ENCODE data around the gene CBARP. TPM values are rescaled to one million over a fixed set of nuclear protein-coding genes. Genes with fewer than 3 reads are reported as not detected.

CBARP gene
- total RNA-seq, 1 donor from 2014 or later: 6.2 TPM

GRCh38 chr19:1239796-1240737 lies 2.3 kb upstream of the CBARP start:
- peak; percentile 97 for DNase-seq (ENCODE audit: low spot score)

- DNase-seq (ENCODE audit: low spot score): no peak
These were observed 1.6 kb upstream of the CBARP start for GRCh38 chr19:1239420-1239795.

DNA sequence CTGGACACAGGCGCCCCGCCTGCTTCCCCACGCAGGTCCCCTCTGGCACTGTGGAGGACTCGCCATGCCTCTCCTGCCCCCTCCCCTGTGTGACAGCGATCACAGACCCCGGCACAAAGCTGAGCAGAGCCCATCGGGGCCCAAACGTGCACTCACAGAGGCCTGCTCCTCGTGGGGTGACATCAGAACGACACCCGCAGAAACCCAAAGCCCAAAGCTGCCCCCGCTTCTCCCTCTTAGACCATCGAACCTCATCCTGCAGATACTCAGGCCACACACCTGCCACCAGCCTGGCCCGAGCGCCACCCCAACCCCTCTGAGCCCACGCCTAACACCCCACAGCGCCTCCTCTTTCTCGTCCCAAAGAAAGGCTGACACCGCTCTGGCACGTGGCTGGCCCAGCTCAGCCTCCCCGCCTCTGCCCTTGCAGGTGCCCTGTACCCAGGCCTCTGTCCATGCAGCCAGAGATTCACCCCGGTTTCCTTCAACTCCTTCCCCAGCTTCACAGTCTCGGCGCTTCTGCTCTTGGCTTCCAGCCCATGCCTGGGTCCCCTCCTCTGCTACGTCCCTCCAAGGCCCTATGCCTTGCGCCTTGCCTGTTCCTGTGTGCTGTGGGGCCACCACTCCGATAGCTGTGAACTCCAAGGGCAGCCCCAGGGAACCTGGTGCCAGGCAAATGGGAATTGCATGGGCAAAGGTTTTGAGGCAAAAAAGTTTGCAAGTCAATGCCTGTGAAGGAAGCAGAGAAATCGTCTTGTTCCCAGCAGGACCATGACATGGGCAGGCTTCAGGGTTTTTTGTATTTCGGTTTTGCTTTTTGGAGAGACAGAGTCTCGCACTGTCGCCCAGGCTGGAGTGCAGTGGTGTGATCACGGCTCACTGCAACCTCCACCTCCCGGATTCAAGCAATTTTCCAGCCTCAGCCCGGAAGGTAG lies 831 bp upstream of the CBARP start:
- DNase-seq (ENCODE audit: low spot score): no peak

GRCh38 chr19:1237027-1237659 lies 662 bp downstream of the CBARP start:
- DNase-seq (ENCODE audit: low spot score): no peak

- no peak for DNase-seq (ENCODE audit: low spot score)
These were observed 1.2 kb downstream of the CBARP start for GRCh38 chr19:1236576-1236975.

DNA sequence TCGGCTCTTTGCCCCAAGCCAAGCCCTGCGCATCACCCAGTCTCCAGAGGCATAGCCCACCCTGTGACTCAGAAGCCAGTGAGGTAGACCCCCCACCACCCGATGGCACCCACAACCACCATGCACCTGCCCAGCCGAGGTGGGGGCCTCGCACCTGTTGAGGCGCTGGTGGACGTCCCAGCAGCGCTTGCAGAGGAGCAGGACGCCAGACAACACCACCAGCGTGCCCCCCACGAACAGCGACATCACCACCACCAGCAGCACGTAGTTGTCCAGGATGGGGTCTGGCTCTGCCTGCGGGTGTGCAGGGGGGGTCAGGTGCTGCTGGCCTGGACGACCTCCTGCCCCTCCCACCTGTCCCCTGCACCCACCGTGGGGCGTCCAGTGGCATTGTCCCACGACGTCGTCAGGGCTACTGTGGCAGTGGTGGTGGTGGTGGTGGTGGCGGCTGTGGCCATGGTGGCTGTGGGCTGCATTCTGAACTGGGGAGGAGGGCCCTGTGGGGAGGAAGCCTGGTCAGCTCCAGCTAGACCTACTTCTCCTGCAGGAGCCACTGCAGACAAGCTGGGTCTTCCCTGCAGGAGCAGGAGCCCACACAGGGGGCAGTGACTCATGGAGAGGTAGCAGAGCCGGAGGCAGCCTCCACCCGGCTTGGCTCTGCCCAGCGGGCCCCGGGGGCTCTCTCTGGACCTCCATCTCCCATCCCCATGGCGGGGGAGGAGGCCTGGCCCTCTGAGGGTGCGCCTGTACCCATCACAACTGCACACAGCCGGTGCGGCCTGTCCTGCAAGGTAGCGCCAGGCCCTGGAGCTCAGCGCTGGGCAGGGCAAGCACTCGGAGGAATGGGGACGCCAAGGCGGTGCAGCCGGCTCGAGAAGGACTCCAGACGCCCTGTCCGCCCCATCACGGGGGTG lies 1.9 kb downstream of the CBARP start:
- no peak for DNase-seq (ENCODE audit: low spot score)

DNA sequence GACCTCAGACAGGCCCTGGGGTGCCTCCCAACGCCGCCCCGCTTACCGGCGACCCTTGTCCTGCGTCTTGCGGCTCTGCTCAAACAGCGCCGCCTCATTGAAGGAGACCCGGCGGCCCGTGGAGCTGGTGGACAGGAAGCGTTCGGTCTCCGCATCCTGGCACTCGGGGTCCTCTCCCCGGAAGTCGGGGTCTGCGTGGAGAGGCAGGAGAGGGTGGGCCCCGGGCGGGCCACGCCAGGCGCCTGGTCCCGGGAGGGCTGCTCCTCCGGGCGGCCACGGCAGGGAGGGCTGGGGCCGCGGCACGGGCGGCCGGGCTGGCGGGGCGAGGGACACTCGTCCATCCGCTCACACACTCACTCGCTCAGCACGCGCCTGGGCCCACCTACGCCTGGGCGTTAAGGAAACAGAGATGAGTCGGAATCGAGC lies 2.8 kb downstream of the CBARP start:
- DNase-seq (ENCODE audit: low spot score): no peak

DNA sequence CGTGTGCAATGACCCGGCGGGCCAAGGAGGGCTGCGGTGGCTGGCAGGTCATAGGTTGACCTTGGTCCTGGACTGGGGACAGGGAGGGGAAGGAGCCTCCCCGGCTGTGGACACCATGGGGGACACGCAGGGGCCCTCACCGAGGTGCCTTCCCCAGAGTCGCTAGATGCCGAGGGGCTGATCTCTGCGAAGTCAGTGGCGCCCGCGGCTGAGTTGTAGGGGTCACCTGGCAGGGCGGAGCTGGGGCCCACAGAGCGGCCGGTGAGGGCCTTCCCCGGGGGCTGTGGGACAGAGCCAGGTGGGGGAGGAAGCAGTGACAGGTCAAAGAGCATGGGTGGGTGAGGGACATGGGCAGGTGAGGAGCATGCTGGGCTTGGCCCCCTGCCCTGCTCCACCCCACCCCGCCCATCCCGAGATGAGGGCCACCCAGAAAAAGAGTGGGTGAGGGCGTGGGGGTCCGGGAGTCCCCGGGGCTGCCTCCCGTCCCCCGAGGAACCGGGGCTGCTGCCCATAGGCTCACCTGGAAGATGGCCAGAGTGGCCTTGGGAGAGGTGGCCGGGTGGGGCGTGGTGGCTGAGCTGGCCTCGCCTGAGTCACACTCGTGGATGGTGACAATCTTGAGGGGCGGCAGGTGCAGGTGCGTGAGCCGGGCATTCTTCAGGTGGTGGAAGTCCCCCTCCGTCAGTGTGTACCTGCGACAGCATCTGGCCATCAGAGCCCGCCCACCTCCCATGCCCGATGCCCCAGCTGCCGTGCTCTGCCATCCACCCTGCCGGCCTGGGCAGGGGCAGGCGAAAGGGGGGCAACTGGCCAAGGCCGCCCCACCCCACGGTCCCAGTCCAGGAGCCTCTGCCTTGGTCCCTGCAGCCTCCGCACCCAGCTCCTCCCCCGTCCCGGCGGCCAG lies 3.5 kb downstream of the CBARP start:
- no peak for DNase-seq (ENCODE audit: low spot score)

- no peak for DNase-seq (ENCODE audit: low spot score)
These were observed 4.6 kb downstream of the CBARP start for GRCh38 chr19:1233115-1233667.

DNA sequence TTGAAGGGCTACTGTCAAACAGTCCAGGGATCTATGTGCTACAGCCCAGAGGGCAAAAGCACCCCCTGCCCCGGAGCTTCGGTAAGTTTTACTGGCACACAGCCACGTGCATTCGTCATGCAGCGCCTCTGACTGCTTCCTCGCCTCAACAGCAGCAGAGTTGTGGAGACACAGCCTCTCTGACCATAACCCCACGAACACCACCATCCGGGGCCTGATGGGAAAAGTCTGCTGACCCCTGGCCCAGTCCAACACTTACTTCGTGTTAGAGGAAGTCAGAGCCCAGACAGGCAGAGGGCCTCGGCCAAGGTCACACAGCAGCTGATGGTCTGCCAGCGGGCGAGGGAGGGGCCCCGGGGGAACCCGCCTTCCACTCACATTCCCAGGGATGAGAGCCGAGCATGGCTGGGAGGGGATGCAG lies 5.1 kb downstream of the CBARP start:
- DNase-seq (ENCODE audit: low spot score): no peak

GRCh38 chr19:1231729-1232637 lies 5.8 kb downstream of the CBARP start:
- no peak for DNase-seq (ENCODE audit: low spot score)

DNA sequence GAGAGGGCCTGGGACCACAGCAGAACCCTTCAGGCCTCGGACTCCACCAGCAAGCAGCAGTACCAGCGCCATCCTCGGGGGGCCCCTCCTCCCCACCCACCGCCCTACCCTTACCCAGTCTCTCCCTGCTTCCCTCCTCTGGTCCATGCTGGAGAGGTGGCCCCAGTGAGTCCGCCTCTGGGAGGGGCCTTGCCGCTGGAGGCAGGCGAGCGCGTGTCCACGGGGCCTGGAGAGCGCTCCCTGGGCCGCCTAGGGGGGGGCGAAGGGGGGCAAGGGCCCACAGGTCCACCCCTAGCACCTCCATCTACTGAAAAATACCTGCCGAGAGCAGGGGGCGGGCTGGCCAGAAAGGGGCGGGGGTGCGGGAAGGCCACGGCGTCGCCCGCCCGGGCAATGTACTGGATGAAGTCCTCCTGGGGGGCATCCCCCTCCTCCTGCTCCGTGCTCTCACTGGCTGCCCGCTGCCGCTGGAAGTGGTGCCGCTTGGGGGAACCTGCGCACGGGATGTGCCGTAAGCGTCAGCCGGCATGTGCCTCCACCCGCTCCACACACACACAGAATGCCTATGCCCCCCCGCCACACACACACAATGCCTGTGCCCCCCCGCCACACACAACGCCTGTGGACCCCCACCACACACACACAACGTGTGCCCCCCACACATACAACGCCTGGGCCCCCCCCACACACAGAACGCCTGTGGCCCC lies 6.9 kb downstream of the CBARP start:
- DNase-seq (ENCODE audit: low spot score): no peak

DNA sequence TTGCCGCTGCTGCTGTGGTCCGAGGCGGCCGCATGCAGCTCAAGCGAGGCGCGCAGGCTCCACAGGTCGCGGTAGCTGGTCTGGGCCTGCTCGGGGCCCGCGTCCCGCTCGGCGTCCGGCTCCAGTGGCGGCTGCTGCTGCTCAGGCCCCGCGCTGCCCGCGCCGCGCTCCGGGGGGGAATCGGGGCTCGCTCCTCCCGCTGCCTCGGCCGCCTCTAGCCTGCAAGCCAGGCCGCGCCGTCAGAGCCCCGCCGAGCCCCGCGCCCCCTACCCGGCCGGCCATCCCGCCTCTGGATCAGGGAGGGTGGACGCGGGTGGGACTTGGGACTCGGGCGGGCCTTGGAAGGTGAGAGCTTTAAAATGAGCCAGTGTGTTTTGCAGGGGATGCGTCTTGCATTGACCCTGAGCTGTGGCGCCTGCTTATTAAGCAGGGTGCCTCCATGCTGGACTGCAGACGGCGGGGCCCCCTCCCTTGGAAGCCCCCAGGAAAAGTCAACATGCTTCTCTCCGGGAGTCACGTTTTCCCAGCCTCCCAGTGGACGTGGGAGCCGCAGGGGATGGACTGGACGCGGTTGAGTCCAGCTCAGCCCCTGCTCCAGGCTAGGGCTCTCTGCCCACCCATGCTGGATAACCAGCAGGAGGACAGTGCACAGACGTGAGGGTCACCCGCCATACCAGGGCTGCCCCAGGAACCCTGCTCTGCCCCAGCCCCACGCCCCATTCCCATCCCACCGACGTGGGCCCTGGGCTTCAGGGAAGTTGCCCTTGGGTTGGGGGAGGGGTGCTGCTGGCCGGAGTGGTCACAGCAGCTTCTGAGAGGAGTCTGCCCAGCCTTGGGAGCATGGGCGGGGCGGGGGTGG lies 7.7 kb downstream of the CBARP start:
- DNase-seq (ENCODE audit: low spot score): no peak

DNA sequence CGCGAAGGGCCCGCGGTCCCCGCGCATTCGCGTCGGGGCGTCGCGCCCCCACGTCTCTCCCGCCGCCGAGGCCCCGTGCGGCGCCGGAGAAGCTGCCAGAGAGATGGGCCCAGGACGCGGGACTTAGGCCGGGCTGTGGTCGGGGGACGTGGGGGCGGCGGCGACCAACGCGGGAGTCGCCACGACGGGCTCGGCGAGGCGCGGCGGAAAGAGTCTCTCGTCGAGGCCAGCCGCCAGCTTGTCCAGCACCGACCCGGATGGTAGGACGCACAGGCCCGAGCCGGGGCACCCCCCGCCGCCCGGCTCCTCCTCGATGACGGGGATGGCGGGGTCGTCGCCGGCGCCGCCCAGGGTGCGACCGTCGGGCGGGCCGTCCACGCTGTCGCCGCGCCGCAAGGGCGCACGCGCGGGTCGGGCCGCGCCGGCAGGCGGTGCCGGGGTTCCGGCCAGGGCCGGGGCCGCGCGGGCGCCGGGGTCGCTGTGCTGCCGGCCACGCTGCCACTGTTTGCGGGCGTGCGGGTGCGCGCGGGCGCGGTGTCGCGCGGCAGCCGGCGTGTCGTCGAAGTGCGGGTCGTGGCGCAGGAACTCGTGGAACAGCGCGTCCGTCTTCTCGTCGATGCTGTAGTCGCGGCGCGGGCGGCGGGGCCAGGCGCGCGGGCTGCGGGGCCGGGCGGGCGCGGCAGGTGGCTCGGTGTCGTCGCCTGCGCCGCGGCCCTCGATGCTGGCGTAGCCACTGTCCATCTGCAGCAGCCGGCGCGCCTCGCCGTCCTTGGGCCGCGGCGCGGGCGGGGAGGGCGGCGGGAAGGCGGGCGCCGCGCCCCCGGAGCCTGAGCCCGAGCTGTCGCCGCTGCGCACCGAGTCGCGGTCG lies 8.5 kb downstream of the CBARP start:
- no peak for DNase-seq (ENCODE audit: low spot score)

Measured in mesenteric fat pad (tissue), 1 donor.